Stimulated activated CD4-positive, alpha-beta T cell treated with anti-CD3 and anti-CD28 coated beads, TNF-alpha, amount 100 ng/mL, for 24 hours (primary cell): Measurements from ENCODE around the gene POC5.
A peak's percentile ranks its signal among the peaks of the same experiment; 100 is the strongest.
"Not testable (repeated sequence)": the region's sequence is repeated elsewhere in the genome, so short reads cannot be mapped to it uniquely, and the experiment has no call there.

Experiments used
- DNase-seq, 3 experiments: peaks; one replicate each; pipeline ENCODE4 v3.0.0-alpha.2; 2020; ENCODE audit warnings: low read depth in 3 of 3

POC5 gene, protein sequence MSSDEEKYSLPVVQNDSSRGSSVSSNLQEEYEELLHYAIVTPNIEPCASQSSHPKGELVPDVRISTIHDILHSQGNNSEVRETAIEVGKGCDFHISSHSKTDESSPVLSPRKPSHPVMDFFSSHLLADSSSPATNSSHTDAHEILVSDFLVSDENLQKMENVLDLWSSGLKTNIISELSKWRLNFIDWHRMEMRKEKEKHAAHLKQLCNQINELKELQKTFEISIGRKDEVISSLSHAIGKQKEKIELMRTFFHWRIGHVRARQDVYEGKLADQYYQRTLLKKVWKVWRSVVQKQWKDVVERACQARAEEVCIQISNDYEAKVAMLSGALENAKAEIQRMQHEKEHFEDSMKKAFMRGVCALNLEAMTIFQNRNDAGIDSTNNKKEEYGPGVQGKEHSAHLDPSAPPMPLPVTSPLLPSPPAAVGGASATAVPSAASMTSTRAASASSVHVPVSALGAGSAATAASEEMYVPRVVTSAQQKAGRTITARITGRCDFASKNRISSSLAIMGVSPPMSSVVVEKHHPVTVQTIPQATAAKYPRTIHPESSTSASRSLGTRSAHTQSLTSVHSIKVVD

DNA sequence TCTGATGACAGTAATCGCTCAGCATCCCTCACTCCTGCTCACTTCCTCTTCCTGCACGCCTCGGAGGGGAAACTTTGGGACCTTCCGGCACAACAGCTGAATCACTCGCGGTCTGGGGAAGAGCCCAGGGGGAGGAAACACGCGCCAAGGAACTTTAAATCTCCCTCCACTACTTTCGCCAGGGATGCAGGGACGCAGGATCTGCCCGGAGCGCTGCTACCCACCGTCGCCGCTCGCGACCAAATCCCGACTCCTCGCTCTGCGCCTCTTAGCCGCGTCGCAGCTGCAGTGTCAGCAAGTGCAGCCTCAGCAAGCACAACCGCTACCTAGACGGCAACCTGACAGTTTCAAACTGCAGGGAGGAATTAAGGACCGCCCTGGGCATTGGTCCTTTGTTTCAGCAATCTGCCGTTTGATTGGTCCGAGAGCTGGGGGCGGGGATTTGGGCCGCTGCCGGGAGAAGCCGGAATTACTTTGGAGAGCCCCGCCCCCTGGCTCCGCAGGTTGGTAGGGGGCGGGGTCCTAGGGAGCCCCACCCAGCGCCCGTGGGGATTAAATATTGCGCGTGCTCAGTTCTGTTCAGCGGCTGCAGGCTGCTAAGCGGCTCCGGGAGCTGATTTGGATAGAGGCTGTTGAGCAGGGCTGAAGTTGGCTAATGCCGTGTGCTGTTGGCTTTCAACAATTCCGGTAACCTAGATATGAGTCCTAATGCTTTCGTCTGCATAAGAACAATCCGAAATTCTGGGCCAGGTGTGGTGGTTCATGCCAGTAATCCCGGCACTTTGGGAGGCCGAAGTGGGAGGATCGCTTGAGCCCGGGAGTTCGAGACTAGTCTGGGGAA is at the start of gene POC5:
POC5 (minus strand) TSS at position 356 of the 841 bp plus-strand sequence. CDS start 4,500 bp downstream, outside the sequence.
- DNase-seq = peak; percentile 98 to 99 (median 99)

DNA sequence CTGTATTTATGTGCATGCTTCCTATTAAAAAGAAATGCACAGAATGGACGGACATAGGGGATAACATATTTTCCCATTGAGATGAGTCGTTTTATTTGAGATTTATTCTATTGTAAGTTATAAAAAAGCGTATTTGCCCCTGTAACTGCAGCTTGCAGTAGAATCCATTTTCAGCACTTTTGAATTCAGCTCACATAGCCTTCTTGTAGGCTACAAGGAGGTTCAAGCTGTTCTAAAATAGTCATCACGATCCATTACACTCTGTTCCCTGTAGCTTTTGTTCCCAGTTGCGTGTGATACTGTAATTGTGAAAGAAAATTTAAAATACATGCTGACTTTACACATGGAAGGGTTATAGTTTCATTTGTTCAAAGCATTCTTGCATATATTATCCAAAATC is 40.9 kb upstream of the POC5 start:
- no peak for DNase-seq

DNA sequence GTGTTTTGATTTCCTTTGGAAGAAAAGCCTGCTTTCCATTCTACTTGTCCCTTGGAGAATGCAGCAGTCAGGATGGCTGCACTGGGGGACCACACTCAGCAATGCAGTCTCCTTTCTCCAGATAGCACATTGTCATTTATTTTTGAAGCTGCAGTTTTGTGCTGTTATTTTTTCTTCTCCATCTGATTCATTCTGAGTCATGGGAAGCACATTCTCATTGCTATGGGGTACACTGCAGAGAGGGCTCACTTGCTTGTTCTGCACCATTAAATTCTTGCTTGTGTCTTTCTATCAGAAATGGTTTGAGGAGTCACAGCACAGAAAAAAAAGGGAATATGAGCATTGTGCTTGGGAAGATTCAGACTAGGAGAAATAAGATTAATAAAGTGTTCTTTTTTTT is 39.7 kb upstream of the POC5 start:
- DNase-seq = no peak

GRCh38 chr5:75756211-75756610 is 39.0 kb upstream of the POC5 start:
- no peak for DNase-seq

GRCh38 chr5:75753182-75753581 is 35.9 kb upstream of the POC5 start:
- no peak for DNase-seq

- DNase-seq = no peak
Observed at GRCh38 chr5:75744355-75744754, 27.1 kb upstream of the POC5 start.

DNA sequence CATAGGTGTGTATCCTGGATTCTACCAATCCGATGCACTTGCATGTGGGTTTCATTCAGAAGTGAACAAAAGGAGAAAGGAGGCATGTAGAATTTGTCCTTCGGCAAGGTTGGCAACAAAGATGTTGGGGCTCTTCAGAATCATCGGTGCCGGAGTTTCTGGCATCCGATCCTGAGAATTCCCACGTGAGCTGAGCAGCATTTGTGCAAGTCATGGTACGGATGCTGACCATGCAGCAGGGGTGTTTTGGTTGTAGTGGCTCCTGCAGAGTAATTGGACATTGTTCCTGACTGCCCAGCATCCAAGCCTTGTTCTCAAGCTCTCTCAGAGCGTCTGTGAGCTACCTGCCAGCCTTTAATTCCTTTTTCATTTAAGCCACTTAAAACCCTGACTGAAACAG is 19.0 kb upstream of the POC5 start:
- DNase-seq = no peak

DNA sequence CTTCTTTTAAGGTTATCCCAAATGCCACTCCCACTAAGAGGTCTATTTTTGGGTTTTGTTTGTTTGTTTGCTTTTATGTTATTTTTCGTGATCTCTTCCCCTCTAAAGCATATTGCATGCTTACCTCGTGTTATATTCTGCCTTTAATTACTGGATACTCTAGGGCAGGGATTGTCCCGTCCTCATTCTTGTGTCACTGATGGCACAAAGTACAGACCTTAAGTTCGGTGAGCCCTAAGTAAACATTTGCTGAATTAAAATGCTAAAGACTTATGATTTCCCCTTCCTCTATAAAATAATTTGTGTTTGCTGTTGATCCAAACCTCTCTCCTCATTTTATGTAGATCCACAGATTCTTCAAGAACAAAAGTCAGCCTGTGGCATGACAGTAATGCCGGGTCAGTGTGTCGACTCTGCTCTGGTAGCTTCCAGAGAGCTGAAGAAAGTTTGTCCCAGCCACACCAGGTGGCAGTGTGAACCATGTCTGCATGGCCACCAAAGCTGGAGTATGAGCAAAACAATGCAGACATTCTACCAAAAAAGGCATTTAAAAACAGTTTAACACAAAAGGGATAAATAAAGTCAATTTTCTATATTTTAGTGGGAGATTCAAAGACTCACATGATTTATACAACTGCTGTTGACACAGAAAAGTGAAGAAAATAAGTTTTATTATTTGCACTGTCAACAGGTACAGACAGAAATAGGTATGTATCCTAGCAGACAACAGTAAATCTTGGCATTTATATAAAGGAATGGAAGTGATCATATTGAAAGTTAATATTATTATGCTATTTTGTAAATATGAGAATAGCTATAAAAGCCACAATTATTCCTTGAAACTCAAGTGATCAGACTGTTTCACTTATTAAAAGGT is 17.9 kb upstream of the POC5 start:
- peak in 1 of 3 experiments; percentile 12 for DNase-seq

GRCh38 chr5:75733767-75734166 is 16.5 kb upstream of the POC5 start:
- DNase-seq = no peak

- DNase-seq = not testable (repeated sequence)
Observed at GRCh38 chr5:75731515-75731914, 14.3 kb upstream of the POC5 start.

DNA sequence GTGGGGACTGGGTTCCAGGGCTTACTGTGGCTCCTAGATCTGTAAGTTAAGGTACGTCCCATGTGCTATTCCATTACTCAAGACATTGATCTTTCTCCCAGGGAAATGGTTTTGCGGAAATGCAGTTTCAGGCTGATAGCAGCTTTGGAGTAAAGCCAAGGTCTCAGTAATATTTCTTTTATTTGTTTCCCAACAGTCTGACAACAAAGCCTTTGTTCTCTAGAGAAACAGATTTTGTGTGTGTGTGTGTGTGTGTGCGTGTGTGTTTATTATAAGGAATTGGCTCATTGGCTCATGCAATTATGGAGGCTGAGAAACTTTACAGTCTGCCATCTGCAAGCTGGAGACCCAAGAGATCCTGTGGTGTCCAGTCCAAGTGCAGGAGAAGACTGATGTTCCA is 12.1 kb upstream of the POC5 start:
- no peak for DNase-seq

GRCh38 chr5:75727931-75728330 is 10.7 kb upstream of the POC5 start:
- no peak for DNase-seq

GRCh38 chr5:75726224-75726623 is 9.0 kb upstream of the POC5 start:
- DNase-seq = not testable (repeated sequence)

DNA sequence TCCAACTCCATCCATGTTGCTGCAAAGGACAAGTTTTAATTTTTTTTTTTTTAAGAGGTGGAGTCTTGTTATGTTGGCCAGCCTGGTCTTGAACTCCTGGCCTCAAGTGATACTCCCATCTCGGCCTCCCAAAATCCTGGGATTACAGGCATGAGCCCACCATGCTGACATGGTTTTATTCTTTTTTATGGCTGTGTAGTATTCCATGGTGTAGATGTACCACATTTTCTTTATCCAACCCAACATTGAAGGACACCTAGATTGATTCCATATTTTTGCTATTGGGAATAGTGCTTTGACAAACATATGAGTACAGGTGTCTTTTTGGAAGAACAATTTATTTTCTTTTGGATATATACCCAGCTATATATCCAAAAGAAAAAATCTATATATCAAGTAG is 6.1 kb upstream of the POC5 start:
- DNase-seq = no peak

DNA sequence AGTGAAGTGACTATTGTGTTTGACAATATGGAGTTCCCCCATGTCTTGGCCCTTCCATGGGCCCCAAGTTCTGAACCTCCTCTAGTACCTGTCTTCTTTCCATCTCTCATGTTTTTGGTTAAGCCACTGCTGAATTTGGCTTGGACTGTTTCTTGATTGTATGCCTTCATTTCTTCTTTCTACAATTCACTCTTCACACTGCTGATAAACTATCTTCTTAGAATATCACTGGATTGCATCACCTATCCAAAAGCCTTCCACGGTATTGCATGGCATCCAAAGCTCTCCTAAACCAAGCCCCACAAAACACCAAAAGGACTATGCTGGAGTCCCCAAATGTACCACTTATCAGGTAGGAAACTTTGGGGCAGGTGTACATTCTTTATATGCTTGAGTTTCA is 4.3 kb upstream of the POC5 start:
- DNase-seq = no peak

- no peak for DNase-seq
Observed at GRCh38 chr5:75720882-75721281, 3.6 kb upstream of the POC5 start.

DNA sequence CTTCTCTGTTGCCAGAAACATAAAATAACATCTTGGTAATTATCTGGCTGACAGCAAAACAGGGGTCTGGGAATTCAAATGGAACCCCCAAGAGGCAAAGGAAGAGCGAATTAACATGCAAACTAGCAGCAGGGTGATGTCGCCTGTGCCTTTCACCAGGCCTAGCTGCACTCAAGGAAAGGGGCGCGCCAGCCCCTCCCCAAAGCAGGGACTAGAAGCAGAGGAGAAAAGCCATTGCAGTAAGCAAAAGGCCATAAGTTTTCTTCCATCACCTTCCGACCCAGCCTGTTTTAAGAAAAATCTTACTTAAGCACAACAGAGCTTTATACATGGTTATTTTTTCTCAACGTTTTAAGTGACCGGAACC is 539 bp downstream of the POC5 start:
- no peak for DNase-seq

DNA sequence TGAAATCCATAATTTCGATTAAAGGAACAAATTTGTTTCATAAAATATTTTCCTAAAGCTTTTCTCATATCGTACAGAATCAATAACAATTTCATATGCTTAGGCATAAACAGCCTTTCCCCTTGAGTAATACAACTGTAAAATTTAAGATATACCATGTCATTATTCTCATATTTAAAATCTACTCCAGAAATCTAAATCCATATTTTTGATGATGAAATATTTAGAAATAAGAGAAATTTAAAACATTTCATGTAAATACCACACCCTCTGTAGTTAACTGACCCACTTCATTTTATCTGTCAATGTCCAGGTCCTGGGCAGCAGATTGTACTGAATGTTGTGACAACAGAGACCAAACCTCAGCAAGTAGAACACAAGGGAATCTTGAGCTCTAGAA is 5.1 kb downstream of the POC5 start:
- DNase-seq = no peak

GRCh38 chr5:75711151-75711550 is 6.1 kb downstream of the POC5 start:
- DNase-seq = no peak

DNA sequence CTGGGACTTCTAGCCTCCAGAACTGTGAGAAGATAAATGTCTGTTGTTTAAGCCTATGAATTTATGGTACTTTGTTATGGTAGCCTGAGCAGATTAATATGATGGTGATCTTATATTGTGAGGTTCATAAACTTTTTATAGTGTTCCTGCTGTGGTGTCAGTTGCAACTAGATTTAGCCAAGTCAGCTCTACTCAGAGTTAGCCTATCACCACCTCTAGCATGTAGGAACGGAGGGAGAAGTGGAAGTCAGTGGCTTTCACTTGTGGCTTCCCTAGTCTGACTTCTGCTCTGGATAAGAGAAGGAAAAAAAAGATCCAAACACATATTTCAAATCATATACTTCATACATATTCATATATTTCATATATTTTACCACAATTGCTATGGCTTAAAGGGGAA is 6.6 kb downstream of the POC5 start:
- no peak for DNase-seq

- DNase-seq = no peak
Observed at GRCh38 chr5:75707911-75708509, 9.2 kb downstream of the POC5 start.
